Uterus (tissue), 2 donors: ENCODE results near the gene UNC13B.

ENCODE experiments used
- POLR2A ChIP-seq, 2 donors: fragments of 450-650 bp; IDR thresholded peaks; one replicate each; pipeline ENCODE4 v1.6.1; 2016; ENCODE audit warnings: antibody characterized with exemption in 2 of 2, mild to moderate bottlenecking in 1 of 2, moderate library complexity in 1 of 2
- TF ChIP-seq, protein P1 (sequence below), 4 experiments: fragments of 200-600 bp in 2 of 4; fragments of 450-650 bp in 2 of 4; sonication (generic) in 2 of 4; IDR thresholded peaks; one replicate each; pipeline ENCODE4 v1.5.1; 2016 to 2019; ENCODE audit warnings: antibody characterized with exemption in 4 of 4, mild to moderate bottlenecking in 2 of 4, moderate library complexity in 1 of 4

- TF ChIP-seq, protein P1, sequence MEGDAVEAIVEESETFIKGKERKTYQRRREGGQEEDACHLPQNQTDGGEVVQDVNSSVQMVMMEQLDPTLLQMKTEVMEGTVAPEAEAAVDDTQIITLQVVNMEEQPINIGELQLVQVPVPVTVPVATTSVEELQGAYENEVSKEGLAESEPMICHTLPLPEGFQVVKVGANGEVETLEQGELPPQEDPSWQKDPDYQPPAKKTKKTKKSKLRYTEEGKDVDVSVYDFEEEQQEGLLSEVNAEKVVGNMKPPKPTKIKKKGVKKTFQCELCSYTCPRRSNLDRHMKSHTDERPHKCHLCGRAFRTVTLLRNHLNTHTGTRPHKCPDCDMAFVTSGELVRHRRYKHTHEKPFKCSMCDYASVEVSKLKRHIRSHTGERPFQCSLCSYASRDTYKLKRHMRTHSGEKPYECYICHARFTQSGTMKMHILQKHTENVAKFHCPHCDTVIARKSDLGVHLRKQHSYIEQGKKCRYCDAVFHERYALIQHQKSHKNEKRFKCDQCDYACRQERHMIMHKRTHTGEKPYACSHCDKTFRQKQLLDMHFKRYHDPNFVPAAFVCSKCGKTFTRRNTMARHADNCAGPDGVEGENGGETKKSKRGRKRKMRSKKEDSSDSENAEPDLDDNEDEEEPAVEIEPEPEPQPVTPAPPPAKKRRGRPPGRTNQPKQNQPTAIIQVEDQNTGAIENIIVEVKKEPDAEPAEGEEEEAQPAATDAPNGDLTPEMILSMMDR (IDR thresholded peaks at IDR 0.05), result no peak
- TF ChIP-seq POLR2A (IDR thresholded peaks at IDR 0.05), result no peak
Observed at GRCh38 chr9:35397923-35398322, 236.1 kb downstream of the UNC13B start.
